GM19467 (cell line): ENCODE data around the gene ZNF587.
"Not testable (repeated sequence)": the region's sequence is repeated elsewhere in the genome, so short reads cannot be mapped to it uniquely, and the experiment has no call there.

Experiments used
- ATAC-seq: cut with Tn5 transposase; IDR thresholded peaks from one replicate; pipeline ENCODE4 v1.9.1; 2021; ENCODE audit warnings: mild to moderate bottlenecking, moderate library complexity; ENCODE audit not compliant: unreplicated experiment

The ZNF587 gene

DNA sequence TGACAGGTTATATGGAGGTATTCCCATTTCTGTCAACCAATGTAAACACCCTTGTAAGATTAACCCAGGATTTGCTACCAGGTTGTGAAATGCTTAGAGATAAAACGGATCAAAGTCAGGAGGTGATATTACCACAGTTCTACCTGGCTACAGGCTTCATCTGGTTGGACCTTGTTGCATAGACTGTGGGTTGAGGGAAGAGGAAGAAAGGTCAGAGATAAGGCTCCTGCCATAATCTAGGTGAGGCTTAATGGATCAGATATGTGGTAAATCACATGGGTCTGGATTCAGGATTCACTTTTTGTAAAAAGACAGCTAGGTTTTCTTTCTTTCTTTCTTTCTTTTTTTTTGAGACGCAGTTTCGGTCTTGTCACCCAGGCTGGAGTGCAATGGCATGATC, 28.2 kb upstream of the ZNF587 start:
- not testable (repeated sequence) for ATAC-seq

DNA sequence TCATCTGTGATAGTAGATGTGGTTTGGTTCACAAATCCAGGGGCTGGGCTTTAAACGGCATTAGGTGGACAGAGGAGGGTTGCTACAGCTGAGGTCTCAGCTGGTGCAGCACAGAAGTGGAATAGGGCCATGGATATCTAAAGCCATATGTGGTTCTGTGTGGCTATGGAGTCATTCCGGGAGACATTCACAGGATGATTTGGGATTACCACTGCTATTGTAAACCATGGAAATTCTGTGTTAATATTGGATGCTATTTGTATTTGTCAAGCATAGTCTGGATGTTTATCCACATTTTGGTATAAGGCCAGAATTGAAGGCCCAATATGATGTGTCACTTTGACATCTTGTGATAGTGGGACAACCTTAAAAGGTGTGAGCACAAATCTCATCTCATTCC, 26.5 kb upstream of the ZNF587 start:
- not testable (repeated sequence) for ATAC-seq

DNA sequence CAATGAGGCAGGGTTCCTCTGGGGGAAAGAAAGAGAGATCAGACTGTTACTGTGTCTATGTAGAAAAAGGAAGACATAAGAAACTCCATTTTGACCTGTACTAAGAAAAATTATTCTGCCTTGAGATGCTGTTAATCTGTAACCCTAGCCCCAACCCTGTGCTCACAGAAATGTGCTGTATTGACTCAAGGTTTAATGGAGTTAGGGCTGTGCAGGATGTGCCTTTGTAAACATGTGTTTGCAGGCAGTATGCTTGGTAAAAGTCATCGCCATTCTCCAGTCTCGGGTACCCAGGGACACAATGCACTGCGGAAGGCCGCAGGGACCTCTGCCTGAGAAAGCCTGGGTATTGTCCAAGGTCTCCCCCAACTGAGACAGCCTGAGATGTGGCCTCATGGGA, 26.1 kb upstream of the ZNF587 start:
- ATAC-seq: not testable (repeated sequence)

DNA sequence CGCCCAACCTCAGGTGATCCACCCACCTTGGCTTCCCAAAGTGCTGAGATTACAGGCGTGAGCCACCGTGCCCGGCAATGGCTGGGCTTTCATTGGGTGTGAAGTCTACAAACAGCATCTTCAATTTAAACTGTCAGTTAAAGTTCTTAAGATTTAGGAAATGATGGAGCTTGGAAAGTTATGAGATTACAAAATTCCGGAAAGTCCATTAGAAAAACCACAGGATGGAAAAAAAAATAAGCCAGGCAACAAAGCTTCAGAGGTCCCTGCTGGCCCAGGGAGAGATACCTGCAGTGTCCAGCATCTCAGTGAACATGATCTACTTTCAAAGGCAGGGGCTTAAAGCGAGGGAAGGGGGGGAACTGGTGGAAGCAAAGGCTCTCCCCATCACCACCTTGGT, 24.1 kb upstream of the ZNF587 start:
- no peak for ATAC-seq

DNA sequence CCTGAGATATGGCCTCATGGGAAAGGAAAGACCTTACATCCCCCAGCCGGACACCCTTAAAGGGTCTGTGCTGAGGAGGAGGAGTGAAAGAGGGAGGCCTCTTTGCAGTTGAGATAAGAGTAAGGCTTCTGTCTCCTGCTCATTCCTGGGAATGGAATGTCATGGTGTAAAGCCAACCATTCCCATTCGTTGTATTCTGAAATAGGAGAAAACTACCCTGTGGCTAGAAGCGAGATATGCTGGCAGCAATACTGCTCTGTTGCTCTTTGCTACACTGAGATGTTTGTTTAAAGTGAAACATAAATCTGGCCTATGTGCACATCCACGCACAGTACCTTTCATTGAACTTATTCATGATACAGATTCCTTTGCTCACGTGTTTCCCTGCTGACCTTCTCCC, 20.3 kb upstream of the ZNF587 start:
- no peak for ATAC-seq

DNA sequence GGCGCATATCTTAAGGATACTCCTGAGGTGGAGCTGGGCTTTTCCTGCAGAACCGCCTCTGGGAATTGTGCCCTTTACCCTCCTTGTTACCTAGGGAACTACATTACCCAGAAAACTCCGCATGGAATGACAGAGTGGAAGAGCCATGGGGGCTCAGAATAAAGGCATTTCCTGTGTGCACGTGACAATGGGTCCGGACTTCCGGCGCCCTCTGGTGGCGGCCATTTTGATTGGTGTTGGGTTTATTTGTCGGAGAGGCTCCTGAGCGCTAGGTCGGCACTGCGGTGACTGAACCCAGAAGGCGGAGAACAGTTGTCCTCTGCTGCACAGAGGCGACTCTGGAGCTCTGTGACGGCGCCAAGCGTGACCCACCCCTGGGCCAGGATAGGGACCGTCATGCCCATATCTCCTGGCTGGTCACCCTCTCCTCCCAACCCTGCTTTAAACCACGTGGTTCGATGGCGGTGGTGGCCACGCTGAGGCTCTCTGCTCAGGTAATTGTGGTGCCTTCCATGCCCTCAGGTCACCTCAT, 19.5 kb upstream of the ZNF587 start, which contains the start of gene ZNF587B:
Gene ZNF587B, plus strand, starts transcription at position 229 of the 532 bp plus-strand sequence. Its CDS starts 230 bp downstream, at position 459.
- no peak for ATAC-seq

DNA sequence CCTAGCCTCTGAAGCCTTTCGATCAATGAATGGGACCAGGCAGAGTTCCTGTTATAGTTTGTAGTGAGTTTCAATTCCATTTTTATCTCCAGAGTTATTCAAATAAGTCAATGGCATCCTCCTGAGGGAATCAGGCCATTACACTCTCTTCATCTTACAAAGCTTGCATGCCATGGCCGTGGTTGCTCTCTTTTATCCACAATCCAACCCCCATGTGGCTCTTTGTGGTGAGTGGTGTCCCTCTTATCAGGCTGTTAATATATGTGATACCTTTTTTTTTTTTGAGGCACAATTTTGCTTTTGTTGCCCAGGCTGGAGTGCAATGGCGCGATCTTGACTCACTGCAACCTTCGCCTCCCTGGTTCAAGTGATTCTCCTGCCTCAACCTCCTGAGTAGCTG, 12.7 kb upstream of the ZNF587 start:
- ATAC-seq: not testable (repeated sequence)

DNA sequence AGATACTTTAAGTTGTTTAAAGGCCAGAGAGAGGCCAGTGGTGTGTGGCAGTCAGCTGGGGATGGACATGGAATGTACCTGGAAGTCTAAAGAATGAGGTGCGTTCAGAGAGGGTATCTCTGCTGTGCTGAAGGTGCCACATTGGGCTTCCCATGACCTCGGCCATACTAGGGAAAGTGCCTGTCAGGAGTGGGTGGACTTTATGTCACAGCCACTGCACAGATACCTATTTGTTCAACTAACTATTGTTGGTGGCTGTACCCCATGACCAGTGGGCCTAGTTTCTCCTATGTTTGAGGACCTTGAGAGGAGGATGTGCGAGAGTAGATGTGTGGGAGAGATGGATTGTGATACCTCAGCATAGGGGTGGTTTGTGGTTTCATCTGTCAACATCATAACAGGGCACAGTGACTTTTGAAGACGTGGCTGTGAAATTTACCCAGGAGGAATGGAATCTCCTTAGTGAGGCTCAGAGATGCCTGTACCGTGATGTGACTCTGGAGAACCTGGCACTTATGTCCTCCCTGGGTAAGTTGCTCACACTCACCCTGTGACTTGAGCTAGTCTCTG, 11.0 kb upstream of the ZNF587 start:
- ATAC-seq: not testable (repeated sequence)

DNA sequence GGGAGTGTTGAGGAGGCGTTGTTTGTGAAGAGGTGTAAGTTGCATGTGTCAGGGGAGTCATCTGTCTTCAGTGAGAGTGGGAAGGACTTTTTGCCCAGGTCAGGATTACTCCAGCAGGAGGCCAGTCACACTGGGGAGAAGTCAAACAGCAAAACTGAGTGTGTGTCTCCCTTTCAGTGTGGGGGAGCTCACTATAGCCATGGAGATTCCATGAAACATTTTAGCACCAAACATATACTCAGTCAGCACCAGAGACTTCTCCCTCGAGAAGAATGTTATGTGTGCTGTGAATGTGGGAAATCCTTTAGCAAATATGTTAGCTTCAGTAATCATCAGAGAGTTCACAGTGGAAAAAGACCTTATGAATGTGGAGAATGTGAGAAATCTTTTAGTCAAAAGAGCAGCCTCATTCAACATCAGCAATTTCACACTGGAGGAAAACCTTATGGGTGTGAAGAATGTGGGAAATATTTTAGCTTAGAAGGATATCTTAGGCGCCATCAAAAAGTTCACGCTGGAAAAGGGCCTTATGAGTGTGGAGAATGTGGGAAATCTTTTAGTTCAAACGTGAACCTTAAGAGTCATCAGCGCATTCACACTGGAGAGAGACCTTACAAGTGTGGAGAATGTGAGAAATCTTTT, 8.4 kb upstream of the ZNF587 start:
- ATAC-seq: no peak

DNA sequence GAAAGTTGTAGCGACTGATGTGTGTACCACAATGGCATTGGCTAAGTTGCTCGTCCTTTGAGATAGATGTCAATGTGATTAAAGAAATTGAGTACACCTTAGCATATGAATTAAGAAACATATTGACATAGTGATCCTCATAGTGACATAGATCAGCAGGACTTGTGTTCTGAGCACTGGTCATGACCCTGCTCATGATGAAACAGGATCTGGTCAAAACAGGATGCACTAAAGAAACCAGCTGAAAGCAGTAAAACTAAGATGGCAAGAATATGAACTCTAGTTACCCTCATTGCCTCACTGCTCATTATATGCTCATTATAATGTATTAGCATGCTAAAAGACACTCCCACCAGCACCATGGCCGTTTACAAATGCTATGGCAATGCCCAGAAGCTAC, 2.5 kb upstream of the ZNF587 start:
- not testable (repeated sequence) for ATAC-seq

DNA sequence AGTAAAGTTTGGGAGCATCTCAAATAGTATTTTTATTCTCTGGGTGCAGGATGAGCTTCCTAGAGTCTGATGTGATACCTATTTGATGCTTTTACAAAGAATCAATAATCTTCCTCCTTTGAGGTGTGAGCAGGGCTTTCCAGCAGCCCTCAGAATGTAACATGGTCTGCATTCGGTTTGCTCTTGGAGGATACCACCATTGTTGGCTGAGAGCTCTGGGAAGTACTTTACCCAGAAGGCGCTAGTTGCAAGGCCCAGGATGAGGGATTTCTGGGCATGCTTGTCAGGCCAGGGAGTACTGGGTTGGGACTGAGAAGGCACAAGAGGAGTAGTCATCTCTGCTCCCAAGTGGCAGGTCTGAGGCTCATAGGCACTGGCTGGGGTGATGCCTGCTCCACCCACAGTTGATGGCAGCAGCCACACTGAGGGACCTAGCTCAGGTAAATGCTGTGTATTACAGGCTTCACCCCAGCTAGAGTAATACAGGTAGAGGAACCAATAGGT, 445 bp upstream of the ZNF587 start:
- ATAC-seq: peak; percentile 23

DNA sequence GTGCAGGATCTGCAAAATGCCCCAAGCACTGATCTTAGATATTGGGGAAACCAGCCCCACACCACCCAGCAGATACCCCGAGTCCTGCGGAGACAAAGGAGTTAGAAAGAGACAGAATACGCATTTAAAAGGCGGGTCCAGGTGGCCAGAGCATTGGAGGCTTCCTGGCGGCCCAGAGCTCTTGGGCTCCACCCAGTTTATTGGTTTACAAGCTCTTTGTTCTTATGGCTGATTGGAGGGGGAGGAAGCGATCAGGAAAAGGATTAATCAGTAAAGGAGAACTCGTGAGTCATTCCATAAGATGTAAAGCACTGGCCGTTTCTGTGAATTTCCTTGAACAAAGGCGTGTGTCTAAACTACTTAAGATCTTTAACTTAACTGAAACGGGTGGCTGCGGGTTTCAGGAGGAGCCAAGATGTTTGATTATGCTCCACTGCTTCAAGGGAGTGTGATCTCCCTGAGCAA, 926 bp downstream of the ZNF587 start:
- ATAC-seq: no peak

DNA sequence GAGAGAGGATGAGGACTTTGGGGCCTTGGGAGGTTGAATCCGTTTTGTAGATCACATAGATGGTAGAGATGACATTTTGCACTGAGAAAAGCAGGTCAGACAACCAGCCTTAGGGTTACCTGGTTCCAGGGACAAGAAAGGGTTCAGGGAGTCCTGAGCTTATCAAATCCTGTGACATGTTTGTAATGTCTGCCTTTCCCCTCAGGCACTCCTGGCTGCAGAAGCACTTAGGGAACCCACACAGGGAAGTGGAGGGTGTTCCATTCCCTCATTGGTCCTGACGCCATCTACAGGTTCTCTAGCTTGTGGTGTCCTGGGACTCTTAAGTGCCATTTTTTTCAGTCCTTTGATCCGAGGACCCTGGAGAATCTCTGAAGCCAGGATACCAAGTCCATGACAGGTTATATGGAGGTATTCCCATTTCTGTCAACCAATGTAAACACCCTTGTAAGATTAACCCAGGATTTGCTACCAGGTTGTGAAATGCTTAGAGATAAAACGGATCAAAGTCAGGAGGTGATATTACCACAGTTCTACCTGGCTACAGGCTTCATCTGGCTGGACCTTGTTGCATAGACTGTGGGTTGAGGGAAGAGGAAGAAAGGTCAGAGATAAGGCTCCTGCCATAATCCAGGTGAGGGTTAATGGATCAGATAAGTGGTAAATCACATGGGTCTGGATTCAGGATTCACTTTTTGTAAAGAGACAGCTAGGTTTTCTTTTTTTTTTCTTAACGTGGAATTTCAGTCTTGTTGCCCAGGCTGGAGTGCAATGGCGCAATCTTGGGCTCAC, 2.3 kb downstream of the ZNF587 start:
- not testable (repeated sequence) for ATAC-seq

DNA sequence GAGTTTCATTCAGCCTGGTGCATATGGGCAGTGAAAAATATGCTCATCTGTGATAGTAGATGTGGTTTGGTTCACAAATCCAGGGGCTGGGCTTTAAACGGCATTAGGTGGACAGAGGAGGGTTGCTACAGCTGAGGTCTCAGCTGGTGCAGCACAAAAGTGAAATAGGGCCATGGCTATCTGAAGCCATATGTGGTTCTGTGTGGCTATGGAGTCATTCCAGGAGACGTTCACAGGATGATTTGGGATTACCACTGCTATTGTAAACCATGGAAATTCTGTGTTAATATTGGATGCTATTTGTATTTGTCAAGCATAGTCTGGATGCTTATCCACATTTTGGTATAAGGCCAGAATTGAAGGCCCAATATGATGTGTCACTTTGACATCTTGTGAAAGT, 4.5 kb downstream of the ZNF587 start:
- ATAC-seq: not testable (repeated sequence)

DNA sequence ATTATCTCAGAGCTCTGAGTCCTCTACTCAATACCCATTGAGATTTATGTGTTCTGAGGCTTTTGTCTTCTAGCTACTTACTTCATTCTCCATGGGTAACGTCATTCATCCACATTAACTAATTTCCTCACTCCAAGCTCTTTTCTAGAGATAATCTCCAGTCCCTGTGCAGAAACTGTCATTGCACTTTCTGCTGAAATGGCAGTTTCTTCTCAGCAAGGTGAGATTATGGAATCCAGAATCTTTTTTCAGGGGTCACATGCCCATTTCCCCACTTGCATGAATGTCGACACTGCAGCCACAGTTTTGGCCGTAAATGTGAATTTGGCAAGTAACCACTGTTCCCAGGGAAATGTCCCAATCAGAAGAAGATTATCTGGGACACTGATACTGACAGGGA, 12.7 kb downstream of the ZNF587 start:
- not testable (repeated sequence) for ATAC-seq

DNA sequence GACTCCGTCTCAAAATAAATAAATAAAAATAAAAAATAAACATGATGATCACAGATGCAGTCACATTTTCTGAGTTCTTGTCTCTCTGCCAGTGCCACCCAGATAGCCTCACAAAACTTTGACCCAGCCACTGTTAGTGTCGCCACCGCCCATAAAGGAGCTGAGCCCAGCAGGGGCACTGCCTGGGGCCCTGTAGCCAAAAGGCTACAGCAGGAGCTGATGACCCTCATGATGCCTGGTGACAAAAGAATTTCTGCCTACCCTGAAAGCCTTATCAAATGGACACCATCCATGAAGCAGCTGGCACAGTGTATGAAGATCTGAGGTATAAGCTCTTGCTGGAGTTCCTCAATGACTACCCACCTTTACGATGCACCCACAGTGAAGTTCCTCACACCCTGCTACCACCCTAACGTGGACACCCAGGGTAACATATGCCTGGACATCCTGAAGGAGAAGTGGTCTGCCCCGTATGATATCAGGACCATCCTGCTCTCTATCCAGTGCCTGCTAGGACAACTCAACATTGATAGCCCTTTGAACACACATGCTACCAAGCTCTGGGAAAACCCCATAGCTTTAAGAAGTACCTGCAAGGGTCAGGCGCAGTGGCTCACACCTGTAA, 18.3 kb downstream of the ZNF587 start:
- ATAC-seq: no peak

DNA sequence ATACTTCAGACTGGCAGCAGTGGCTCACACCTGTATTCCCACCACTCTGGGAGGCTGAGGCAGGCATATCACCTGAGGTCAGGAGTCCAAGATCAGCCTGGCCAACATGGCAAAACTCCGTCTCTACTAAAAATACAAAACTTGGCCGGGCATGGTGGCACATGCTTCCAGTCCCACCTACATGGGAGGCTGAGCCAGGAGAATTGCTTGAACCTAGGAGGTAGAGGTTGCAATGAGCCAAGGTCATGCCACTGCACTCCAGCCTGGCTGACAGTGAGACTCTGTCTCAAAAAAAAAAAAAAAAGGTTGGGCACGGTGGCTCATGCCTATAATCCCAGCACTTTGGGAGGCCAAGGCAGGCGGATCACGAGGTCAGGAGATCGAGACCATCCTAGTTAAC, 20.0 kb downstream of the ZNF587 start:
- not testable (repeated sequence) for ATAC-seq

DNA sequence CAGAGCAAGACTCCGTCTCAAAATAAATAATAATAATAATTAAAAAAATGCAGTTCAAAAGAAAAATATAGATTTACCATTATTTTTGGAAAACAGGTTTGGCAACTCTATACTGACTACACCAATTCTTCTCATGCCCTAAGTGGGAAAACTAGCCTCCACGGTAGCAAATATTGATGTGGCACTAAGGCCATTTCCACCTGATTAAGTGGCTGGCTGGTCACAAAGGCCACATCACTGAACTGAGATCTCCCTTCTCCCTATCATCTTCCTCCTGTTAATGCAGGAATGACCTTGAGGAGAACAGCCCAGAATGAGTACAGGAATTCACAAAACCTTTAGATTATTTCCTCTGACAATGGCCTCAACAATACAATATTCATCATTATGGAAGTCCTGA, 20.6 kb downstream of the ZNF587 start:
- no peak for ATAC-seq

DNA sequence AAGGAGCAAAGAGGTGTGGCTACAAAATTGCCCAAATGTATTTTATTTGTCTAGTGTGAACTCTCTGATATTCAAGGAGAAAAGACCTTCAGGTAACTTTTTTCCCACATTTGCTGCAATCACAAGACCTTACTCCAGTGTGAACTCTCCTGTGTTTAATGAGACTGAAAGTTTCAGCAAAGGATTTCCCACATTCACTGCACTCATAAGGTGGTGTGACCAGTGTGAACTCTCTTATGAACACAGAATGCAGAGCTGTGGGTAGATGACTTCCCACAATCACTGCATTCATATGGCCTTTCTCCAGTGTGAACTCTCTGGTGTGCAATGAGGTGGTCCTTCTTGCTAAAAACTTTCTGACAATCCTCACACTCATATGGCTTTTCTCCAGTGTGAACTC, 22.8 kb downstream of the ZNF587 start:
- ATAC-seq: no peak

DNA sequence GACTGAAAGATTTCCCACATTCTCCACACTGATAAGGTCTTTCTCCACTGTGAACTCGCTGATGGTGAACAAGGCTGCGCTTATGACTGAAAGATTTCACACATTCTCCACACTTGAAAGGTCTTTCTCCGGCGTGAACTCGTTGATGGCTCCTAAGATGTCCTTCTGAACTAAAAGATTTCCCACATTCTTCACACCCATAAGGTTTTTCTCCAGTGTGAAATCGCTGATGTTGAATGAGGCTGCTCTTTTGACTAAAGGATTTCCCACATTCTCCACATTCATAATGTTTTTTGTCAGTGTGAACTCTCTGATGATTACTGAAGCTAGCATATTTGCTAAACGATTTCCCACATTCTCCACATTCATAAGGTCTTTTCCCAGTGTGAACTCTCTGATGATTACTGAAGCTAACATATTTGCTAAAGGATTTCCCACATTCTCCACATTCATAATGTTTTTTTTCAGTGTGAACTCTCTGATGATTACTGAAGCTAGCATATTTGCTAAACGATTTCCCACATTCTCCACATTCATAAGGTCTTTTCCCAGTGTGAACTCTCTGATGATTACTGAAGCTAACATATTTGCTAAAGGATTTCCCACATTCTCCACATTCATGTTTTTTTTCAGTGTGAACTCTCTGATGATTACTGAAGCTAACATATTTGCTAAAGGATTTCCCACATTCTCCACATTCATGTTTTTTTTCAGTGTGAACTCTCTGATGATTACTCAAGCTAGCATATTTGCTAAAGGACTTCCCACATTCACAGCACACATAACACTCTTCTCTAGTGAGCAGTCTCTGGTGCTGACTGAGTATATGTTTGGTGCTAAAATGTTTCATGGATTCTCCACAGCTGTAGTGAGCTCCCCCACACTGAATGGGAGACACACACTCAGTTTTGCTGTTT, 24.5 kb downstream of the ZNF587 start:
- ATAC-seq: not testable (repeated sequence)
